ENCODE results near the gene SLC9A5.

Gene SLC9A5

DNA sequence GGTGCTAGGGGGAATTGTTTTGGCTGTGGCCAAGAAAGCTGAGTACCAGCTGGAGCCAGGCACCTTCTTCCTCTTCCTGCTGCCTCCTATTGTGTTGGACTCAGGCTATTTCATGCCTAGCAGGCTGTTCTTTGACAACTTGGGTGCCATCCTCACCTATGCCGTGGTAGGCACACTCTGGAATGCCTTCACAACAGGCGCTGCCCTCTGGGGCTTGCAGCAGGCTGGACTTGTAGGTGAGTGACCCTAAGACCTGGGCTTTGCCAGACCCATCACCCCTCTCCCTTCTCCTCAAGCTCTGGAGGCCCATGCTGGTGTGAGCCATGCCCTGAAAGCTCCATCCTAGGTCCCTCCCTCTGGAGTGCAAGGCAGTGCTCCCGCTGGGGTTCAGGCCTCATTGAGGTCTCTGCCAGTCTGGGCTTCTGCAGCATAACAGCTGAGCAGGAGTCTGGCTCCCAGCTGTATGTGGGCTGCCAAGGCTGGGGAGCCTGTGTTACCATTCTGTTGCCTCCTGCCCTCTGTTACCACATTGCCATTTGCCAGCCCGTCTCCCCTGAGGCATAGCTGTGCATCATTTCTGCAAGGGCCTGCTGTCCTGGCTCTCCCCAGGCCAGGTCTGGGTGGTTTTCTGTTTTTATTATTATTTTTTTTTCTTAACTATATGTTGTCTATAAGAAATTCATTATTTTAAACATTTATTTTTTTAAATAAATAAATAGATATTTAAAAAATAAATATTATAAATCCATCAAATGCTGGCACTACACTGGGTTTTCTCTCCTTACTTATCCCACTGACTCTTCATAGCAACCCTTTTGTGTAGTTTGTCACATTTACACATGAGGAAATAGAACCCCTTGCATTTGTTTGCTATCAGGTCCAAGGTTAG lies 4.1 kb downstream of the SLC9A5 start:
- TF ChIP-seq, protein P1, sequence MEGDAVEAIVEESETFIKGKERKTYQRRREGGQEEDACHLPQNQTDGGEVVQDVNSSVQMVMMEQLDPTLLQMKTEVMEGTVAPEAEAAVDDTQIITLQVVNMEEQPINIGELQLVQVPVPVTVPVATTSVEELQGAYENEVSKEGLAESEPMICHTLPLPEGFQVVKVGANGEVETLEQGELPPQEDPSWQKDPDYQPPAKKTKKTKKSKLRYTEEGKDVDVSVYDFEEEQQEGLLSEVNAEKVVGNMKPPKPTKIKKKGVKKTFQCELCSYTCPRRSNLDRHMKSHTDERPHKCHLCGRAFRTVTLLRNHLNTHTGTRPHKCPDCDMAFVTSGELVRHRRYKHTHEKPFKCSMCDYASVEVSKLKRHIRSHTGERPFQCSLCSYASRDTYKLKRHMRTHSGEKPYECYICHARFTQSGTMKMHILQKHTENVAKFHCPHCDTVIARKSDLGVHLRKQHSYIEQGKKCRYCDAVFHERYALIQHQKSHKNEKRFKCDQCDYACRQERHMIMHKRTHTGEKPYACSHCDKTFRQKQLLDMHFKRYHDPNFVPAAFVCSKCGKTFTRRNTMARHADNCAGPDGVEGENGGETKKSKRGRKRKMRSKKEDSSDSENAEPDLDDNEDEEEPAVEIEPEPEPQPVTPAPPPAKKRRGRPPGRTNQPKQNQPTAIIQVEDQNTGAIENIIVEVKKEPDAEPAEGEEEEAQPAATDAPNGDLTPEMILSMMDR (IDR thresholded peaks at IDR 0.05): no peak

DNA sequence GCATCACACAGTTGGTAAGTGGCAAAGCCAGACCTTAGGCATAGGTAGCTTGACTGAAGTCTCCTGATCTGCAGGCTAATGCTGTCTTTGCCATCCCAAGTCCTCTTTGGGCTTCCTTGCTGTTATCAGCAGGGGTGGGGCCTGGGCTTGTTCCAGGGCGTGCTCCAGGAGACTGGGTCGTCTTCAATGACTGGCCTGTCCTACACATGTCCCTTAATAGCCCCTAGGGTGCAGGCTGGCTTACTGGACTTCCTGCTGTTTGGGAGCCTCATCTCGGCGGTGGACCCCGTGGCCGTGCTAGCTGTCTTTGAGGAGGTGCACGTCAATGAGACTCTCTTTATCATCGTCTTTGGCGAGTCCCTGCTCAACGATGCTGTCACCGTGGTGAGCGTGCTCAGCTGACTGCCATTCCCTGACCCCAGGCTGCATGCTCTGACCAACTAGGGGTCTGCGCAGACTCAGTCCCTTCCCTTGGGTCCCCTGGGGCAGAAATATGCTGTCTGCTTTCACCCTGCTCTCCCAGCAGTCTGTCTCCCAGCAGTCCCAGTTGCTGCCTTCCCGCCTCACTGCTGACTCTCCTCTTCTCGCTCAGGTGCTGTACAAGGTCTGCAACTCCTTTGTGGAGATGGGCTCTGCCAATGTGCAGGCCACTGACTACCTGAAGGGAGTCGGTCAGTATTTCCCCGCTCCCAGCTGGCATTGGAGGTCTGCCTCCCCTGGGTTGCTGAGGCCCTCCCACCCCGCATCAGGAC lies 6.2 kb downstream of the SLC9A5 start:
- TF ChIP-seq, protein P1 (IDR thresholded peaks at IDR 0.05): no peak

DNA sequence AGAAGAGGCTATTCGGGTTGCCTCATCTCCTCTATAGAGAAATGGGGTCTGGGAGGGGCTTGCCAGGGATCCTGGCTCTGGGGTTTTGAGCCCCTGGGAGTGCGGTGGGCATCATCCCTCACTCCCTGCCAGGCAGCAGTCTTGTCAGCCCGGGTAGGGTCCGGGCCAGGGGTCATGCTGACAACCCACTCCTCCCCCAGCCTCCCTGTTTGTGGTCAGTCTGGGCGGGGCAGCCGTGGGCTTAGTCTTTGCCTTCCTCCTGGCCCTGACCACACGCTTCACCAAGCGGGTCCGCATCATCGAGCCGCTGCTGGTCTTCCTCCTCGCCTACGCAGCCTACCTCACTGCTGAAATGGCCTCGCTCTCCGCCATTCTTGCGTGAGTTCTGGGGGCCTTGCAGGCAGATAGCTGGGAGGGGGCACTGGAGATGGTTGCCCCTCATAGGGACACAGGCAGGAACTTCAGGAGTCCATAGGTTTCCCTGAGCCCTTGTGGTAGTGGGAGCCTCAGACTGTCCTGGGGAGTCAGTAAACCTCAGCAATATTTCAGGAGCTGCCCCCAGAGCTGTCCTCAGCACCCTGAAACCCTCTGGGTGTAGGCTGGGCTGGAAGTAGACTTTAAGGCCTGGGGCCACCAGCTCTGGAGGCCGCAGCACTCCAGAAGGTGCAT lies 6.9 kb downstream of the SLC9A5 start:
- TF ChIP-seq, protein P1 (IDR thresholded peaks at IDR 0.05): no peak

DNA sequence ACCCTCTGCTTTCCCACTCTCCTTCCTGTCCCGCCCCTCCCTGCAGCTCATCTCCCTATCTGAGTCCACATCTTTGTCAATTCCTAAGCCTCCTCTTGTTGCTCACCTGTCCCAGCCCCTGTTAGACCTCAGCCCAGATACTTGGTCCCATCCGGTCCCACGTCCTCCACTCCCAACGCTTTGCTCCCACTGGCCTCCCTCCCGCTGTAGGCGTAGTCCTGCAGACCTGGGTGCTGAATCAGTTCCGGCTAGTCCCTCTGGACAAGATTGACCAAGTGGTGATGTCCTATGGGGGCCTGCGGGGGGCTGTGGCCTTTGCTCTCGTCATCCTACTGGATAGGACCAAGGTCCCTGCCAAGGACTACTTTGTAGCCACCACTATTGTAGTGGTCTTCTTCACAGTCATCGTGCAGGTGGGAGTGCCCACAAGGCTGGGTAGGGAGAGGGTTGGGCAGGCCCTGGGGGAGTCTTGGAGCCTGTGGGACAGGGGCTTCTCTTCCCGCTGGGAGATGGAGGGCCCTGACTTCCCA lies 8.0 kb downstream of the SLC9A5 start:
- TF ChIP-seq, protein P1 (IDR thresholded peaks at IDR 0.05): no peak

DNA sequence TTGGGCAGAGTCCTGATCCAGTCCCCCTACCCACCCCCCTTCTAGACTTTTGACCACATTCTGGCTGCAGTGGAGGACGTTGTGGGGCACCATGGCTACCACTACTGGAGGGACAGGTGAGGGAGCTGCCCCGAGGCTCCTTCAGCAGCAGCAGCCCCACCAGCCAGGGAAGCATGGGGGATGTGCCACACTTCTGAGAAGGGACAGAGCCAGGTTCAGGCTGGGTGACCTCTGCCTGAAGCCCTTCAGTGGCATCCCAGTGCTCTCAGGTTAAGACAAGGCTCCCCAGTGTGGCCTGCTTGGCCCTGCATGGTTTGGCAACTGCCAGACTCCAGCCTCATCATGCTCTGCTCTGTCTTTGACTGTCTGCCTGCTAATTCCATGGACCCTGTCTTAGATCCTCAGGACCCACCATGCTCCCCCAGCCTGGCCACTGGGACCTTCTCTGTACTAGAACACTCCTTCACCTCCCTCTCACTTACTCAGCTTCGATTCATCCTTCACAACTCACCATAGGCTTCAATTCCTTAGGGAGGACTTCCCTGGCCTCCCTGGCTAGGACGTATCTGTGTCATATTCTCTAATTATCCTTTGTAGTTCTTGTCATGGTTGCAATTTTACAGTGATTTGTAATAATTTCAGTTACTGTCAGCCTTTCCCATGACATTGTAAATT lies 8.8 kb downstream of the SLC9A5 start:
- TF ChIP-seq, protein P1 (IDR thresholded peaks at IDR 0.05): no peak

DNA sequence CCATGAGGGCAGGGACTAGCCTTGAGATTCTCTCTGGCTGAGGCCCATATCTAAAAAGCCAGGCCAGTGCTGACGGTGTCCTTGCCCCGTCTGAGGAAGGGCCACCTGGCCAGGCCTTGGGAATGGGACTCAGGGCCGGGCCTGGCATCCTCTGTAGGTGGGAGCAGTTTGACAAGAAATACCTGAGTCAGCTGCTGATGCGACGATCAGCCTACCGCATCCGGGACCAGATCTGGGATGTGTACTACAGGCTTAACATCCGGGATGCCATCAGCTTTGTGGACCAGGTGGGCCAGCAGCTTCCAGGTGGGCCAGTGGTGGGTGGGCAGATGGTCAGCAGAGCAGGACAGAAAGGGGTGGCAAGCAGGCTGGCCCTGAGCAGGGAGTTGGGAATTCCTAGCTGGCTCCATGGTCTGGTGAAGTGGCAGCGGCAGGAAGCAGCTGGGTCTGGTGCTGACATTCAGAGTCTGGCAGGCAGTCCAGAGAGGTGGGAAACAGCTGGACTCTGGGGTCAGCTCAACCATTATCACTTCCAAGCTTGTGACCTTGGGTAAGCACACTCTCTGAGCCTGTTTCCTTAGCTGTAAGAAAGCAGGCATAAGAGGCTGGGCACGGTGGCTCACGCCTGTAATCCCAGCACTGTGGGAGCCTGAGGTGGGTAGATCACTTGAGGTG lies 9.5 kb downstream of the SLC9A5 start:
- TF ChIP-seq, protein P1 (IDR thresholded peaks at IDR 0.05): no peak

All from LNCAP (cell line).